Left ventricle myocardium inferior (tissue), 1 donor: ENCODE data around the gene MRPS23. TPM values are rescaled to one million over a fixed set of nuclear protein-coding genes. Genes with fewer than 3 reads are reported as not detected.

Experiments used
- DNase-seq: peaks from one replicate; pipeline ENCODE4 v3.0.0-alpha.2; 2020
- H3K27ac ChIP-seq: fragments of 200-600 bp; replicated peaks from 2 replicates; pipeline ENCODE4 v1.8.0; 2021
- H3K27me3 ChIP-seq: fragments of 200-600 bp; 2 replicates; pipeline ENCODE4 v1.8.0; 2021; ENCODE audit warnings: low read depth
- H3K36me3 ChIP-seq: fragments of 200-600 bp; 2 replicates; pipeline ENCODE4 v1.8.0; 2021
- H3K4me1 ChIP-seq: fragments of 200-600 bp; 2 replicates; pipeline ENCODE4 v1.8.0; 2021
- H3K4me3 ChIP-seq: fragments of 200-600 bp; 2 replicates; pipeline ENCODE4 v1.8.0; 2021; ENCODE audit warnings: mild to moderate bottlenecking, moderate library complexity
- H3K9me3 ChIP-seq: fragments of 200-600 bp; replicated peaks from 2 replicates; pipeline ENCODE4 v1.8.0; 2021
- CTCF ChIP-seq: fragments of 200-600 bp; IDR thresholded peaks from 2 replicates; pipeline ENCODE4 v1.8.0; 2021; ENCODE audit warnings: antibody characterized with exemption, mild to moderate bottlenecking, borderline replicate concordance
- intact Hi-C: fragments of 100-400 bp; cut with micrococcal nuclease; formaldehyde crosslinking; loops from one replicate; pipeline ENCODE4 v1.11.0; 2022
- total RNA-seq: library from RNA; stranded (reverse); fragmentation: NEBNext Ultra II Directional; extraction: Animal tissue kit (Norgen Biotek cat#: 25700); gene quantifications from one replicate; pipeline ENCODE4 v1.2.1, GENCODE V29; 2021
- donor health status: DM: no; HTN: yes; CAD: no; lungs with severe emphysema.

Gene MRPS23
- total RNA-seq, 1 donor from 2014 or later, result 89.4 TPM

GRCh38 chr17:57866319-57866718, 16.5 kb upstream of the MRPS23 start:
- Histone ChIP-seq H3K9me3 (no peaks in the 10 kb centered on the region), H3K27me3 (no peaks in the 10 kb centered on the region), H3K27ac (no peak overlapping the region), H3K36me3 (peaks cover 48% of the 10 kb centered on the region), H3K4me1 (peaks cover 50% of the 10 kb centered on the region), H3K4me3 (no peak overlapping the region)
- no peak for DNase-seq
- TF ChIP-seq CTCF, result no peak
- intact Hi-C loops, result no loop called here

- H3K36me3 ChIP-seq, result peaks cover 28% of the 10 kb centered on the region
- DNase-seq, result no peak
- intact Hi-C loops, result no loop called here
- H3K27me3 ChIP-seq, result no peaks in the 10 kb centered on the region
- no peak for TF ChIP-seq CTCF
- peaks cover 55% of the 10 kb centered on the region for H3K4me1 ChIP-seq
- no peaks in the 10 kb centered on the region for H3K9me3 ChIP-seq
- no peak overlapping the region for H3K27ac ChIP-seq
- no peak overlapping the region for H3K4me3 ChIP-seq
Observed at GRCh38 chr17:57864273-57864672, 14.4 kb upstream of the MRPS23 start.

DNA sequence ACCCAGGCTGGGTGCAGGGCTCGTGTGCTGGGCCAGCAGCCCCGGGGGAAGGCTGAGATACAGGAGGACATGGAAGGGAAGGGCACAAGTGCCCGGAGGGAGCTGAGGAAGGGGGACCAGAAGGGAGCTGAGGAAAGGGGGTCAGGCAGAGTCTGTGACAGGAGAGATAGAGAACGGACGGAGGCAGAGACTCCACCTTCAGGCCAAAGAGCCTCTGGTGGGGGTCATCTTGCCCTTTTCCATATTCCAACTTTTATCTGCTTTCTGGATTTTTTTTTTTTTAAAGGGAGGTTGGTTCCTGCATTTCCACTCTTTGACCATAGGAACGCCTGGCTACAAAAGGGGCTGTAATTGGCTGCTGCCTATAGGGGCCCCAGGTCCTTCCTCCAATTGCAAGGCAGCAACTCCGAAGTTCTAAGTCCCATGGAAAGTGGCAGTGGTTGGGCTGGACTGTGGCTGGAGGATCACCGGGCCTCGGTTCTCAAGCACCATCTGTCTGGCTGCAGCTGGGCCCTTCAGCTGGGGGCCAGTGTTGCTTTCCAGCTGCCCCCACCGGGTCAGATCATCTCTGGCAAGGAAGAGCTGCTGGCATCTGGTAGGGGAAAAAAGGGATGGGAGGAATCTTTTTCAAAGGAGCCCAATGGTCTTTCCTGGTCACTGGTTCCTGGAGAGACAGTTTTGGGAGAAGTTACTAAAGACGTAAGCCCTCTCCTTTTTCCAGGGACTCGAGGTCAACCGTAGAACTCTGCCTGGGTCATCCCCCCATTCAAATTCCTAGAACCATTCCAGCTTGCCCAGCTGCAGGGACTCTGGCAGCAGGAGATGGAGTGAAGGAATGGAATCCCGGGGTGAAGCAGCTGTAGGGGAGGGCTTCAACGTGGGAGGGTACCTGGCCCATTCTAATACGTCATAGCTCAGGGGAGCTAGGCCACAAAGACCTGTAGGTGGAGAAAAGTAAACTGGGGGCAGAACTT, 13.1 kb upstream of the MRPS23 start:
- Histone ChIP-seq H3K4me1 (peaks cover 46% of the 10 kb centered on the region), H3K27ac (peak overlapping the region; percentile 81), H3K9me3 (no peaks in the 10 kb centered on the region), H3K4me3 (peak overlapping the region; percentile 67), H3K27me3 (no peaks in the 10 kb centered on the region), H3K36me3 (peaks cover 21% of the 10 kb centered on the region)
- intact Hi-C loops, result no loop called here
- no peak for TF ChIP-seq CTCF
- no peak for DNase-seq

DNA sequence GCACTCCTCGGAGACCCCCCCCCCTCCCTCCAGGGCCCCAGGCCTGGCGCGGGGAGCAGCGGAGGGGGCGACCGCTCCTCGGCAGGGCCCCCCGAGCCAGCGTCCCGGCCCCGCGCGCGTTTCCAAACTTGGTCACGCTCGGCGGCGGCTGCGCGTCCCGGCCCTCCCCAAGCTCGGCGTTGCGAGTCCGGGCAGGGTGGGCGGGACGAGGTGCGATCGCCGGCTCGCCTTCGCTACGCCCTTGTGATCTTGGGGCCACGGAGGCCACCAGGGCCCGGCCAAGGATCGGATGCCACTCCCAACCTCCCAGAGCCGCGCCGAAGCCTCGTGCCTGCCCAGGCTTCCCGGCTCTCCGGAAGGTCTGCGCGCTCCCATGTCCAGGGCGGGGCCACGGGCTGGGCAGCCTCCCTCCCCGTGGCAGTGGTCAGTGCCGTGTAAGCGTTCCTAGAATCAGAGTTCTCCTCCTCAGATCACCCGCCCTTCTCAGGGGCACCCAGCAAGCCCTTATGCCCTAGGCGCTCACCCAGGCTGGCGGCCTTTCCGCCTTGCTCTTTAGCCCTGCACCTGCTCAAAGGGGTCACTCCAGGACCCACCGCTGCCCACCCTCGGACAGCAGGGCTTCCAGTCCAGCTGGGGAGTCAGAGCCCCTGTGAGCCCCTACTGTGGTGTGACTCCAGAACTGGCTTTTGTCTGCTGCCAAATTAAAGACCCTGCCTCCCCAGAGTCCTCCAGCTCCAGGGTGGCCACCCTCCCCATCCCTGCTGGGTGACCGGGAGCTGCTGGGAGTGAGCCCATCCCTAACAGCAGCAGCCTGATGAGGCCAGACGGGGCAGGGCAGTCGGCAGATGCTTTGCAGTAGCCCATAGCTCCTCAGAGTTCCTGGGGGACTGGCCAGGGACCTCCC, 12.2 kb upstream of the MRPS23 start:
- Histone ChIP-seq H3K9me3 (no peaks in the 10 kb centered on the region), H3K36me3 (peaks cover 19% of the 10 kb centered on the region), H3K27me3 (no peaks in the 10 kb centered on the region), H3K4me3 (peak overlapping the region; percentile 67), H3K4me1 (peaks cover 47% of the 10 kb centered on the region), H3K27ac (peak overlapping the region; percentile 81)
- TF ChIP-seq CTCF, result no peak
- intact Hi-C loops, result no loop called here
- peak; percentile 78 for DNase-seq

GRCh38 chr17:57861000-57861789, 11.4 kb upstream of the MRPS23 start:
- H3K9me3 ChIP-seq, result no peaks in the 10 kb centered on the region
- H3K27ac ChIP-seq, result peak overlapping the region; percentile 81
- no peak for TF ChIP-seq CTCF
- H3K27me3 ChIP-seq, result no peaks in the 10 kb centered on the region
- H3K4me3 ChIP-seq, result peak overlapping the region; percentile 67
- H3K4me1 ChIP-seq, result peaks cover 48% of the 10 kb centered on the region
- DNase-seq, result peak; percentile 64
- peaks cover 12% of the 10 kb centered on the region for H3K36me3 ChIP-seq
- intact Hi-C loops, result no loop called here
